AG20443 (cell line): ENCODE measurements around the gene AMOTL1.

Experiments used
- DNase-seq: peaks from one replicate; pipeline ENCODE4 v3.0.0; 2012; ENCODE audit warnings: low spot score, mixed read lengths

Gene AMOTL1

DNA sequence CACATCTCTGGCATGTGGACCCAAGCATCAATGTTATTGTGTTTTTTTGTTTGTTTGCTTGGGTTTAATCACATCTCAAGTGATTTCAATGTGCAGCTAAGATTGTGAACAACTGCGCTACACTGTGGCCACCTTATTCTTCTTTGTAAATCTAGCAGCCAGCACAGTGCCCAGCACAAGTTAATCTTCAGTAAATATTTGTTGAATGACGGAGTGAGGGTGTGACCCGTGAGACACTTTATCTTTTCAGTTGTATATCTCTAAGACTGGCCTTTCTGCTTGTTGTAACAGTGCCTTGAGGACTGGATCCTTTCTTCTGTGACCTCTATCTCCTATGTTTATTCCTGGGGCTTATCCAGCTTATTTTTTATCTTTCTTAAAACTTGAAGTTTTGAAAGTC is 21.4 kb upstream of the AMOTL1 start:
- DNase-seq: no peak

GRCh38 chr11:94747146-94747545 is 21.0 kb upstream of the AMOTL1 start:
- no peak for DNase-seq

DNA sequence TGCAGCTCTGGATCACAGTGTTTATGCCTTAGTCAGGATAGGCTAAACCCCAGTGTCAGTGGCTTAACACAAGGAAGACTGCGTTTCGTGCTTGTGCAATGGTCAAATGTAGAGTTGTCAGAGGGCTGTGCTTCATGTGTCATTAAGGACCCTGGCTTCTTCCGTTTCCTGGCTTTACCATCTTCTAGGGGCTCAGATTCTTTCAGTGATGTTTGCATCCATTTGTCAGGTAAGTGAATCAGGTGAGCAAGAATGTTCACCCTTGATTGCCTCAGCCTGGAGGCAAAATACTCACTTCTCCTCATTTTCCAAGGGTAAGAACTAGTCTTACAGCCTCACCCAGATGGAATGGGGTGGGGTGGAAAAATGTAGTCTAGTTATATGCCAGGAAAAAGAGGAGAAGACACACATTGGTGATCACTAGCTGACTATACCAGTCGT is 20.5 kb upstream of the AMOTL1 start:
- no peak for DNase-seq

DNA sequence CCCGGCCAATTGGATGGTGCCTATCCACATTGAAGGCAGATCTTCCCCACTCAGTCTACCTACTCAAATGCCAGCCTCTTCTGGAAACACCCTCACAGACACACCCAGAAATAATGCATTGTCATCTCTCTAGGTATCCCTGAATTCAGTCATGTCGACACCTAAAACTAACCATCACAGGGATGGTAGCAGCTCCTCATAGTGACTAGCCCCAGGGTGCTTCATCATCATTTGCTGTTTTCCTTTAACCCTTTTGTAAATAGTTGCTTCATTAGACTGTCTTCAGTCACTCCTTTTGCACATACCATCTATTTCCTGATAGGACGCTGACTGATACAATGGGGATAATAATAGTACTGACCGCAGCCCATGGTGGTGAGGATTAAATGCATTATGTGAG is 18.8 kb upstream of the AMOTL1 start:
- DNase-seq: no peak

DNA sequence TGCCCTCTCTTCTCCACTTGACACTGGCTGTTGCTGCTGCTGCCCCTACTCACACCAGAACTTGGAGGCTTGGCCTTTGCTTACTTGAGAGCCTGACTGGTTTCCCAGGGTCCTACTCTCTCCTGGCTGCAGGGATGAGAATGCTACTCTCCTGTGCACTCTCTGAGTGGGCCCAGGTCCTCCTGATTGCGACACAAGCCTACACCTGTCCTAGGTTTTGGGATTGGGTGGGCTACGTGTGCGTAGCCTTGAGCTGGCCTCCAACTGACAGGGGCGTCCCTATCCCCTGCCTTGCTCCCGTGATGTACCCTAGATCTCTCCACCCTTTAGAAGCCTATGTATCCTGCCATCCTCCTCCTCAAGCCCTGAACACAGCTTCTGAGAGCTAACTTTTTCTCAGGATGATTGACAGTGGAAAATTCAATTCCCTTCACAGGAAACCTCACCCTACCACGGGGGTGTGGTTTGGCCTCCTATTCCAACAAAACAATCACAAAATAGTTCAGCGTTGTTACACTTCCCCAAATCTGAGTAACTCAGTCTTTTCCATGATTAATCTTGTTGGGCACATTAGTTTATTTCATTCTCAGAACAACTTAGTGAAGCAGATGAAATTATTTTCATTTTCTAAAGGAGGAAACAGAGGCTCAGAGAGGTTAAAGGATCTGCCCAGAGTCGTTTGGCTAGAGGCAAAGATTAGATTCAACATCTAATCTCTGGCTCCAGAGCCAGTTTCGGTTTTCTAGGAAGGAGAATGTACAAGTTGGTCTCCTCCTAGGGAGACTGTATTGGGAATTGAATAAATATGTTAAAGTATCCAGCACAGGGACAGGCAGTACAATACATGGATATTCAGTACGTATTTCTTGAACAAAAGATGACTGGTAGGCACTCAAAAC is 17.6 kb upstream of the AMOTL1 start:
- DNase-seq: no peak

- no peak for DNase-seq
Measured at GRCh38 chr11:94751218-94751609, 16.9 kb upstream of the AMOTL1 start.

DNA sequence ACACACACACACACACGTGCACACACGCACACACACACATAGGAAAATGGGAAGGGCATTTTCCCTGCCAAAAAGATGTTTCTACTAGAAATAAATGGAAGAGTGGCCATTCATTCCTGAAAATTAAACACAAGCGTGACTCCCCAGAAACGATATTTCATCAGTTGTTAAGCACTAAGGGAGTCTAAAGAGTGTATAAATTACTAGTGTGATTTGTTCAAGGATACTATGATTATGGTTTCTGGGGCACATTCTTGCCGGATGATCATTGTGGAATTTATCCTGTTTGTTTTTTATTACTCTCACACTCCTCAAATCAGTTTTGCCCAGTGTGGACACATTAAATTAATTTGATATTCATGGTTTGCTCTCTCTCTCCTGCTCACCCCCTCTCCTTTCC is 16.4 kb upstream of the AMOTL1 start:
- peak; percentile 30 for DNase-seq

- DNase-seq: no peak
Measured at GRCh38 chr11:94753630-94754029, 14.5 kb upstream of the AMOTL1 start.

DNA sequence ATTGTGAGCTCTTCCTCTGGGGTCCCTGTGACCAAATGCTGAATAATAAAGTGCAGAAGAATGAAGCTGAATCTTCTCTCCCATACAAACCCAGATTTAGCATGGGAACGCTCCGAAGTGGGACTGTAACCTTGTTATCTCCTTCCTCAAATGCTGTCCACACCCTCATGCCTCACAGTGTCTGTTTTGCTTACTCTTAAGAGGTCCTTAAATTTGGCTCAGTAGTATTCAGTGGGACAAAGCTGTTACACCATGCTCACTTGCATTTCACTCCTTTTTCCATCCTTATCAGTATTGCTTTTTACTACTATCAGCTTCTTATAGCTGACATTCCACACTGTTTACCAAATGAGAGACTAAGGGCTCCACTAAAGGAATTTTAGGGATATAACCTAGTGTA is 13.8 kb upstream of the AMOTL1 start:
- DNase-seq: no peak

DNA sequence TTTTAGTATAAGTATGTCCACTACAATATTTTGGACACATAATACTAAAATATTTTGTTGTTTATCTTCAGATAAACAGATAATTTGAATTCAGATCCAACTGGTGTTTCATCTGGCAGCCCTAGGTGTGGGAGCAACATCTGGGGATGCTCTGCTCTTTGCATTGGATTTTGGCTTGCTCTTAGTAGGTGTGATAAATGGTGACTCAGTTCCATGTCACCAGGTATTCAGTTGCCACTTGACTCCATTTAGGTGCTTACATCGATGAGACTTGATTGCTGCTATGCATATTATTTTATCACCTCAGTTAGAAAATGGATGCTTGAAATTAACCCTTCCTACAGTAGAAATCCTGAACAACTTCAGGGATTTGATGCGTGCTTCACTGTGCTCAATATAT is 13.3 kb upstream of the AMOTL1 start:
- no peak for DNase-seq

DNA sequence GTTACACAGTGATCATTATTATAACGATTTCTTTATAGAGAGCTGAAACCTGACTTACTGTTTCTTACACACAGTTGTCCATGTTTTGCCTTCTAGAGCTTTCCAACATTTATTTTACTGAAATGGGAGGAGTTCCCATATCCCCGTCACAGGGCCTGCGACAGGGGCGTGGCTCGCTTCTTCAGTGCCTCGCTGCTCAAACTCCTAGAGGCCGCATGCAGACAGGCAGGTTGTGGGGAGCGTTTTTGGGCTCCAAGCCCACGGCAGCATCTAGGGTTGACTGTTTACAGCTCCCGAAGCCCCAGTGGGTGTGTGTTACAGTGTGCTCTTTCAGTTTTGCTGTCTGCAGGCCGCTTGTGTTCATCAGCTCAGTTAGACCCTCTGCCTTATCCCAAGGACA is 12.7 kb upstream of the AMOTL1 start:
- no peak for DNase-seq

GRCh38 chr11:94757037-94757735 is 11.0 kb upstream of the AMOTL1 start:
- no peak for DNase-seq

DNA sequence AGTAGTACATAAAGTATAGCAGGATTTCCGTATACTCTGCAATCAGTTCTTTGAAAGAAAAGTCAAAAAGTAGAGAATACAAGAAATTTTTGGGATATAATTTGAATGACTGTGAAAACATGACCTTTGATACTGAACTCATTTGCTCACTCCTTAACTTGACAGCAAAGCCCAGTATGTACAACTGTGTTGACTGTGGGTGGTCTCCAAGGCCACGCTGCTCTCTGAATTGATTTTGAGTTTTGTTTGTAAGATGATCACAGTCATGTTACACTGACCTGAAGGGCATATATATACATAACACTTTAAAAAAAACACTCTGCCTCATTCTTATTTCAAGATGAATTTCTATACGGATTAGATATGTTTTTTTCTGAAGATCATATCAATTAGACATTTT is 9.5 kb upstream of the AMOTL1 start:
- DNase-seq: no peak

- no peak for DNase-seq
Measured at GRCh38 chr11:94759522-94759921, 8.6 kb upstream of the AMOTL1 start.

GRCh38 chr11:94760296-94760695 is 7.9 kb upstream of the AMOTL1 start:
- DNase-seq: no peak

- no peak for DNase-seq
Measured at GRCh38 chr11:94762208-94762607, 5.9 kb upstream of the AMOTL1 start.

- no peak for DNase-seq
Measured at GRCh38 chr11:94762995-94763394, 5.2 kb upstream of the AMOTL1 start.

GRCh38 chr11:94766713-94767206 is 1.4 kb upstream of the AMOTL1 start:
- no peak for DNase-seq

GRCh38 chr11:94767291-94767690 is 865 bp upstream of the AMOTL1 start:
- DNase-seq: no peak

GRCh38 chr11:94768602-94769541 is 716 bp downstream of the AMOTL1 start:
- DNase-seq: peak; percentile 65

- DNase-seq: no peak
Measured at GRCh38 chr11:94769880-94770279, 1.7 kb downstream of the AMOTL1 start.

- no peak for DNase-seq
Measured at GRCh38 chr11:94770563-94771120, 2.5 kb downstream of the AMOTL1 start.
